ENCODE measurements around the gene GAGE12J.
"Not testable (repeated sequence)": the region's sequence is repeated elsewhere in the genome, so short reads cannot be mapped to it uniquely, and the experiment has no call there.

Gene GAGE12J

GRCh38 chrX:49341449-49341848 lies 19.6 kb downstream of the GAGE12J start:
- H3K27ac Mint-ChIP-seq; H3K27me3 Mint-ChIP-seq (ENCODE audit: low read depth); H3K9me3 Mint-ChIP-seq; H3K36me3 Mint-ChIP-seq (ENCODE audit: low read depth); H3K4me1 Mint-ChIP-seq (ENCODE audit: low read depth); H3K4me3 Mint-ChIP-seq: not testable (repeated sequence)

- not testable (repeated sequence) for H3K4me1 Mint-ChIP-seq (ENCODE audit: low read depth); H3K4me3 Mint-ChIP-seq; H3K9me3 Mint-ChIP-seq; H3K36me3 Mint-ChIP-seq (ENCODE audit: low read depth); H3K27ac Mint-ChIP-seq; H3K27me3 Mint-ChIP-seq (ENCODE audit: low read depth)
These were observed 22.8 kb downstream of the GAGE12J start for GRCh38 chrX:49344496-49345175.

GRCh38 chrX:49345402-49345801 lies 23.6 kb downstream of the GAGE12J start:
- not testable (repeated sequence) for H3K4me3 Mint-ChIP-seq; H3K4me1 Mint-ChIP-seq (ENCODE audit: low read depth); H3K27ac Mint-ChIP-seq; H3K9me3 Mint-ChIP-seq; H3K36me3 Mint-ChIP-seq (ENCODE audit: low read depth); H3K27me3 Mint-ChIP-seq (ENCODE audit: low read depth)

GRCh38 chrX:49346150-49346549 lies 24.3 kb downstream of the GAGE12J start:
- not testable (repeated sequence) for H3K4me3 Mint-ChIP-seq; H3K27ac Mint-ChIP-seq; H3K27me3 Mint-ChIP-seq (ENCODE audit: low read depth); H3K4me1 Mint-ChIP-seq (ENCODE audit: low read depth); H3K9me3 Mint-ChIP-seq; H3K36me3 Mint-ChIP-seq (ENCODE audit: low read depth)

Data from T-helper 1 cell treated with Interleukin-12 subunit alpha and Interleukin-12 subunit beta and Interleukin-4 antibody, amounts not matched to agents 30 μg/mL and 1 μg/mL, for 36 hours (primary cell).